A673 (cell line): ENCODE data around the gene CGN.

Experiments used
- CTCF ChIP-seq: fragments of 300-800, 200-600 bp; sonication (generic); conservative IDR thresholded peaks from 2 replicates; pipeline ENCODE4 v1.5.1; 2017; ENCODE audit warnings: low read depth, mild to moderate bottlenecking, antibody characterized with exemption, low read length, moderate library complexity, mixed read lengths
- EZH2 ChIP-seq: fragments of 200-600 bp; sonication (generic); IDR thresholded peaks from 2 replicates; pipeline ENCODE4 v1.6.1; 2017; ENCODE audit warnings: borderline replicate concordance, low read depth, mild to moderate bottlenecking, mixed read lengths, antibody characterized with exemption, low read length; ENCODE audit not compliant: poor library complexity, severe bottlenecking

GRCh38 chr1:151529781-151530180, 18.6 kb downstream of the CGN start:
- TF ChIP-seq EZH2 = no peak
- TF ChIP-seq CTCF = no peak
